HG02571 (cell line): Measurements from ENCODE around the gene SSBP2.

Experiments used
- ATAC-seq: cut with Tn5 transposase; IDR thresholded peaks from one replicate; pipeline ENCODE4 v1.9.1; 2021; ENCODE audit warnings: mild to moderate bottlenecking, moderate library complexity; ENCODE audit not compliant: unreplicated experiment

Gene SSBP2

GRCh38 chr5:81751009-81751835, at the start of gene SSBP2:
TSS of gene SSBP2 (minus strand) at chr5:81751097. CDS start at chr5:81751042, 55 bp downstream.
- ATAC-seq, result peak; percentile 80

GRCh38 chr5:81795666-81796065, 44.8 kb upstream of the SSBP2 start:
- ATAC-seq, result no peak

GRCh38 chr5:81794226-81794625, 43.3 kb upstream of the SSBP2 start:
- ATAC-seq, result no peak

GRCh38 chr5:81790336-81790735, 39.4 kb upstream of the SSBP2 start:
- ATAC-seq, result no peak

GRCh38 chr5:81789033-81789432, 38.1 kb upstream of the SSBP2 start:
- ATAC-seq, result no peak

GRCh38 chr5:81788329-81788728, 37.4 kb upstream of the SSBP2 start:
- no peak for ATAC-seq

GRCh38 chr5:81787474-81788242, 36.8 kb upstream of the SSBP2 start:
- no peak for ATAC-seq

GRCh38 chr5:81786991-81787390, 36.1 kb upstream of the SSBP2 start:
- no peak for ATAC-seq

- ATAC-seq, result no peak
Measured at GRCh38 chr5:81786496-81786895, 35.6 kb upstream of the SSBP2 start.

GRCh38 chr5:81785322-81785721, 34.4 kb upstream of the SSBP2 start:
- ATAC-seq, result no peak

- ATAC-seq, result no peak
Measured at GRCh38 chr5:81783401-81783800, 32.5 kb upstream of the SSBP2 start.

GRCh38 chr5:81782811-81783210, 31.9 kb upstream of the SSBP2 start:
- ATAC-seq, result no peak

- no peak for ATAC-seq
Measured at GRCh38 chr5:81779916-81780266, 29.0 kb upstream of the SSBP2 start.

GRCh38 chr5:81779125-81779915, 28.4 kb upstream of the SSBP2 start:
- peak; percentile 93 for ATAC-seq

- no peak for ATAC-seq
Measured at GRCh38 chr5:81778642-81779041, 27.7 kb upstream of the SSBP2 start.

GRCh38 chr5:81776258-81776657, 25.4 kb upstream of the SSBP2 start:
- ATAC-seq, result no peak

GRCh38 chr5:81774374-81774773, 23.5 kb upstream of the SSBP2 start:
- no peak for ATAC-seq

- ATAC-seq, result no peak
Measured at GRCh38 chr5:81773574-81773973, 22.7 kb upstream of the SSBP2 start.

- ATAC-seq, result no peak
Measured at GRCh38 chr5:81773161-81773560, 22.3 kb upstream of the SSBP2 start.

GRCh38 chr5:81772488-81772887, 21.6 kb upstream of the SSBP2 start:
- no peak for ATAC-seq

- no peak for ATAC-seq
Measured at GRCh38 chr5:81768935-81769452, 18.1 kb upstream of the SSBP2 start.
